ENCODE measurements around the gene NINJ2.

The NINJ2 gene

GRCh38 chr12:530821-531220, 132.4 kb downstream of the NINJ2 start:
- DNase-seq (ENCODE audit: low read depth) = no peak

- DNase-seq (ENCODE audit: low read depth) = no peak
Observed at GRCh38 chr12:530308-530707, 132.9 kb downstream of the NINJ2 start.

- DNase-seq (ENCODE audit: low read depth) = no peak
Observed at GRCh38 chr12:527729-528128, 135.5 kb downstream of the NINJ2 start.

- no peak for DNase-seq (ENCODE audit: low read depth)
Observed at GRCh38 chr12:527241-527640, 136.0 kb downstream of the NINJ2 start.

- no peak for DNase-seq (ENCODE audit: low read depth)
Observed at GRCh38 chr12:526089-526488, 137.2 kb downstream of the NINJ2 start.

- DNase-seq (ENCODE audit: low read depth) = no peak
Observed at GRCh38 chr12:524167-524951, 138.9 kb downstream of the NINJ2 start.

- DNase-seq (ENCODE audit: low read depth) = no peak
Observed at GRCh38 chr12:522692-523378, 140.4 kb downstream of the NINJ2 start.

GRCh38 chr12:520119-520518, 143.1 kb downstream of the NINJ2 start:
- DNase-seq (ENCODE audit: low read depth) = no peak

- no peak for DNase-seq (ENCODE audit: low read depth)
Observed at GRCh38 chr12:517538-517937, 145.7 kb downstream of the NINJ2 start.

All from stimulated activated CD4-positive, alpha-beta T cell treated with anti-CD3 and anti-CD28 coated beads, Interleukin-2, amount 100 ng/mL, for 4 hours (primary cell).